K562 (cell line): Measurements from ENCODE around the gene LRGUK.
"Not testable (repeated sequence)": the region's sequence is repeated elsewhere in the genome, so short reads cannot be mapped to it uniquely, and the experiment has no call there.

Experiments used
- CREB1 ChIP-seq, 2 experiments: sonication (generic) in 1 of 2; formaldehyde crosslinking in 1 of 2; IDR thresholded peaks; 2 replicates each; pipeline versions ENCODE4 v1.6.1 to v1.8.0; 2012 to 2022; ENCODE audit warnings: inconsistent platforms in 1 of 2, mild to moderate bottlenecking in 1 of 2, missing genetic modification reagents in 1 of 2, moderate library complexity in 1 of 2
- EZH2 ChIP-seq: IDR thresholded peaks from 2 replicates; pipeline ENCODE4 v1.6.1; 2012; ENCODE audit warnings: low read depth, mild to moderate bottlenecking, inconsistent platforms, low read length, borderline replicate concordance
- FUS ChIP-seq: fragments of 200-400 bp; formaldehyde crosslinking; optimal IDR thresholded peaks from 2 replicates; pipeline ENCODE3; 2017; ENCODE audit warnings: low read depth, low read length
- KAT8 ChIP-seq: fragments of 450-650 bp; IDR thresholded peaks from 2 replicates; pipeline ENCODE4 v1.6.1; 2016; ENCODE audit warnings: low read depth, mild to moderate bottlenecking
- MTA1 ChIP-seq: fragments of 450-650 bp; IDR thresholded peaks from 2 replicates; pipeline ENCODE4 v1.6.1; 2017; ENCODE audit warnings: borderline replicate concordance
- PBX2 ChIP-seq, 2 experiments: IDR thresholded peaks in 1 of 2; conservative IDR thresholded peaks in 1 of 2; 2 replicates each; pipeline ENCODE4 v1.6.1; 2016; ENCODE audit warnings: low read depth in 2 of 2, mild to moderate bottlenecking in 1 of 2, missing compliant biosample characterization in 1 of 2, missing genetic modification characterization in 1 of 2, moderate library complexity in 1 of 2
- POLR2A ChIP-seq: fragments of 450-650 bp; conservative IDR thresholded peaks from 2 replicates; pipeline ENCODE4 v1.6.1; 2016
- RAD21 ChIP-seq, 2 experiments: fragments of 250-450 bp in 1 of 2; fragments of 450-650 bp in 1 of 2; sonication (Bioruptor Pico) in 1 of 2; formaldehyde crosslinking in 1 of 2; IDR thresholded peaks in 1 of 2; conservative IDR thresholded peaks in 1 of 2; 2 replicates each; pipeline versions ENCODE4 v1.4.0 to v1.8.0; 2020 to 2022; ENCODE audit warnings: mild to moderate bottlenecking in 2 of 2, moderate library complexity in 1 of 2
- REST ChIP-seq, 2 experiments: fragments of 450-650 bp; formaldehyde crosslinking in 1 of 2; IDR thresholded peaks; 2 replicates each; pipeline versions ENCODE4 v1.4.0 to v1.6.1; 2014 to 2020; ENCODE audit warnings: mild to moderate bottlenecking in 2 of 2, borderline replicate concordance in 1 of 2, low read depth in 1 of 2
- TCF7L2 ChIP-seq: fragments of 150-350 bp; IDR thresholded peaks from 2 replicates; pipeline ENCODE4 v1.6.1; 2016; ENCODE audit warnings: low read depth, mild to moderate bottlenecking, low read length, moderate library complexity

- not testable (repeated sequence) for TF ChIP-seq POLR2A; RAD21 (CRISPR knock-in tag; conservative IDR thresholded peaks at IDR 0.05 in 1 of 2, IDR thresholded peaks at IDR 0.05 in 1 of 2); REST (IDR thresholded peaks at IDR 0.05; ENCODE audit: borderline replicate concordance); REST (CRISPR knock-in tag; IDR thresholded peaks at IDR 0.05; ENCODE audit: low read depth); CREB1 (IDR thresholded peaks at IDR 0.05); CREB1 (CRISPR knock-in tag; IDR thresholded peaks at IDR 0.05); MTA1; TCF7L2; EZH2; KAT8; FUS; PBX2 (CRISPR knock-in tag; IDR thresholded peaks at IDR 0.05; ENCODE audit: low read depth); PBX2 (tag; conservative IDR thresholded peaks at IDR 0.05; ENCODE audit: low read depth)
Measured at GRCh38 chr7:134295982-134296381, 168.8 kb downstream of the LRGUK start.
